Prostate gland (tissue), 2 donors: ENCODE results near the gene IPO5. TPM values are rescaled to one million over a fixed set of nuclear protein-coding genes. Genes with fewer than 3 reads are reported as not detected.

ENCODE experiments used
- DNase-seq: peaks from one replicate; pipeline ENCODE4 v3.0.0-alpha.2; 2019; ENCODE audit warnings: low spot score
- H3K27ac ChIP-seq, 2 donors: fragments of 200-600 bp; sonication (generic); 2 replicates each; pipeline ENCODE4 v1.5.1; 2017 to 2019
- H3K27me3 ChIP-seq: fragments of 200-600 bp; sonication (generic); replicated peaks from 2 replicates; pipeline ENCODE4 v1.5.1; 2019; ENCODE audit not compliant: insufficient read depth
- H3K36me3 ChIP-seq, 2 donors: fragments of 200-600 bp; sonication (generic); 1 replicate in 1 of 2; 2 replicates in 1 of 2; pipeline versions ENCODE4 v1.5.1 to v1.8.1; 2017 to 2019
- H3K4me1 ChIP-seq: fragments of 200-600 bp; sonication (generic); replicated peaks from 2 replicates; pipeline ENCODE4 v1.5.1; 2019
- H3K4me3 ChIP-seq, 2 donors: fragments of 200-600 bp; sonication (generic); 2 replicates each; pipeline ENCODE4 v1.5.1; 2017 to 2019
- H3K9me3 ChIP-seq: fragments of 200-600 bp; sonication (generic); 2 replicates; pipeline ENCODE4 v1.5.1; 2017
- POLR2A ChIP-seq: fragments of 450-650 bp; IDR thresholded peaks from one replicate; pipeline ENCODE4 v1.6.1; 2016; ENCODE audit warnings: antibody characterized with exemption, mild to moderate bottlenecking
- POLR2AphosphoS5 ChIP-seq: sonication (generic); formaldehyde crosslinking; IDR thresholded peaks from one replicate; pipeline ENCODE4 v1.6.1; 2017; ENCODE audit warnings: antibody characterized with exemption
- WGBS: methylation state at CpG from one replicate; pipeline ENCODE4 v1.1.5; 2018; 5-methylcytosine and 5-hydroxymethylcytosine counted together
- intact Hi-C: fragments of 100-400 bp; cut with DNase I; formaldehyde crosslinking; loops from one replicate; pipeline ENCODE4 v1.14.2; 2022
- total RNA-seq, 2 donors: library from RNA; depleted of rRNA; stranded (reverse); fragments of >200 nt; gene quantifications; one replicate each; pipeline ENCODE4 v1.1.0, GENCODE V29; 2016
- TF ChIP-seq, protein P1 (sequence below), 4 experiments: fragments of 200-600 bp in 2 of 4; fragments of 450-650 bp in 2 of 4; sonication (generic) in 2 of 4; IDR thresholded peaks; 1 replicate in 3 of 4; 2 replicates in 1 of 4; pipeline ENCODE4 v1.5.1; 2016 to 2019; ENCODE audit warnings: antibody characterized with exemption in 4 of 4, mild to moderate bottlenecking in 2 of 4, moderate library complexity in 2 of 4

The IPO5 gene
- total RNA-seq, 2 donors from 2014 or later: 59.4 to 117 TPM

DNA sequence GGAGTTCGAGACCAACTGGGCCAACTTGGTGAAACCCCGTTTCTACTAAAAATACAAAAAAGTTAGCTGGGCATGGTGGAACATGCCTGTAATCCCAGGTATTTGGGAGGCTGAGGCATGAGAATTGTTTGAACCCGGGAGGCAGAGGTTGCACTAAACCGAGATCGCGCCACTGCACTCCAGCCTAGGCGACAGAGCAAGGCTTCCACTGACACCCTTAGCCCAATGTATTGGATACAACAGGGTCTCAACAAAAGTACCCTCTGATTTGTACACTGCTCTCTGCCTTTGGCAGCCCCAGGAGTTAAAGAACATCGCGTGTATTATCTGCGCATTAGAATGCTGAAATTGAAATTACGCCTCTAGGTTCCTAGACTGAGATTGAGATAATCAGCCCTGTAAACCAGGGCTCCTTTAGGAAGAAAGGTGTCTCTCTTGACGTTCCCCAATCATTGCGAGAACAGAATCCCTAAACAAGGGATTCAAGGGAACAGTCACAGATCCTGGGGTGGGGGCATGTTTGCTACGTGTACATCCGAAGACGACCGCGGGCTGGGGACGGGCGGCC lies 21.9 kb downstream of the IPO5 start:
- no peak for DNase-seq
- no peaks in the 10 kb centered on the region for H3K9me3 ChIP-seq
- peak overlapping the region; percentile 91 to 94 for H3K4me3 ChIP-seq
- H3K36me3 ChIP-seq: no peaks in the 10 kb centered on the region
- intact Hi-C loops: loop anchor here (5.0 kb wide), 1 partner anchor 167 kb away; the partner anchor contains the start of gene FARP1
- peak overlapping the region; percentile 87 to 92 for H3K27ac ChIP-seq
- no peaks in the 10 kb centered on the region for H3K27me3 ChIP-seq
- H3K4me1 ChIP-seq: no peaks in the 10 kb centered on the region
- TF ChIP-seq, protein P1, sequence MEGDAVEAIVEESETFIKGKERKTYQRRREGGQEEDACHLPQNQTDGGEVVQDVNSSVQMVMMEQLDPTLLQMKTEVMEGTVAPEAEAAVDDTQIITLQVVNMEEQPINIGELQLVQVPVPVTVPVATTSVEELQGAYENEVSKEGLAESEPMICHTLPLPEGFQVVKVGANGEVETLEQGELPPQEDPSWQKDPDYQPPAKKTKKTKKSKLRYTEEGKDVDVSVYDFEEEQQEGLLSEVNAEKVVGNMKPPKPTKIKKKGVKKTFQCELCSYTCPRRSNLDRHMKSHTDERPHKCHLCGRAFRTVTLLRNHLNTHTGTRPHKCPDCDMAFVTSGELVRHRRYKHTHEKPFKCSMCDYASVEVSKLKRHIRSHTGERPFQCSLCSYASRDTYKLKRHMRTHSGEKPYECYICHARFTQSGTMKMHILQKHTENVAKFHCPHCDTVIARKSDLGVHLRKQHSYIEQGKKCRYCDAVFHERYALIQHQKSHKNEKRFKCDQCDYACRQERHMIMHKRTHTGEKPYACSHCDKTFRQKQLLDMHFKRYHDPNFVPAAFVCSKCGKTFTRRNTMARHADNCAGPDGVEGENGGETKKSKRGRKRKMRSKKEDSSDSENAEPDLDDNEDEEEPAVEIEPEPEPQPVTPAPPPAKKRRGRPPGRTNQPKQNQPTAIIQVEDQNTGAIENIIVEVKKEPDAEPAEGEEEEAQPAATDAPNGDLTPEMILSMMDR (IDR thresholded peaks at IDR 0.05): no peak
- TF ChIP-seq POLR2AphosphoS5 (no peak), POLR2A (no peak)
- WGBS: 9% methylated on average over 20 of the region's 20 CpGs

DNA sequence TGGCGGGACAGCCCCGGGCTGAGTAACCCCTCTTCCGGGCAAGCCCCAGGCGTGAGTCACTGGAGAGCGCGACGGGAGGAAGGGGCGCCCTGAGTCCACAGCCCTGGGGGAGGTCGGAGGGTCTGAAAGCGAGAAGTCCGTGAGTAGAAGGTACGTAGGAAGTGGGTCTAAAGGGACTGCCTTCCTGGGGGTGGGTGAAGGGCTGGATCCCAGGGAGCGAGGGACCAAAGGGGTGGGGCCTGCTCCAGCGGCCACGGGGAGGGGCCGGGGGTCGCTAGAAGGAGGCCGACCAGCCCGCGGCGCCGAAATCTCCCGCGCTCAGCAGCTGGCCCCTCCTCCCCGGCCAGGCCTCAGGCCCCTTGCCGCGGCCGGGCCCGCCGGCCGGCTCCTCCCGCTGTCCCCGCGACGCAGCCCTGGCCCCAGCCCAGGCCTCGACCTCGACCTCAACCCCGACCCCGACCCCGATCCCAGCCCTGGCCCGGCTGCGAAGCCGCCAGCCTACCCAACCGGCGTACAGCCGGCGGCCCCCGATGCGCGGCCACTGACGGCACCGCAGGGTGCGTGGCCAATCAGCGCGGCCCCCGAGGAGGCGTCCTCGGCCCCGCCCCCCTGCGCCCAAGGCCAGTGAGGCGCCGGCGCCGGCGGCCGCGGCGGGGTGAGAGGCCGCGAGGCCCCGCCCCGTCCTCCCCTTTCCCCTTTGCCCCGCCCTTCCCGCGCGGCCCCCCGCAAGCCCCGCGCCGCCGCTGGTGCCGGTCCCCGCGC lies 22.6 kb downstream of the IPO5 start:
- under 1% methylated on average over 51 of the region's 84 CpGs for WGBS
- Histone ChIP-seq H3K4me1 (no peaks in the 10 kb centered on the region), H3K27me3 (no peaks in the 10 kb centered on the region), H3K4me3 (peak overlapping the region; percentile 91 to 94), H3K36me3 (no peaks in the 10 kb centered on the region), H3K27ac (peak overlapping the region; percentile 87 to 92), H3K9me3 (no peaks in the 10 kb centered on the region)
- intact Hi-C loops: loop anchor here (5.0 kb wide), 1 partner anchor 166 kb away; the partner anchor contains the start of gene FARP1
- TF ChIP-seq POLR2A (peak; percentile 67), POLR2AphosphoS5 (no peak)
- TF ChIP-seq, protein P1 (IDR thresholded peaks at IDR 0.05): peak in 2 of 4 experiments; percentile 21 to 28
- DNase-seq: peak; percentile 85

DNA sequence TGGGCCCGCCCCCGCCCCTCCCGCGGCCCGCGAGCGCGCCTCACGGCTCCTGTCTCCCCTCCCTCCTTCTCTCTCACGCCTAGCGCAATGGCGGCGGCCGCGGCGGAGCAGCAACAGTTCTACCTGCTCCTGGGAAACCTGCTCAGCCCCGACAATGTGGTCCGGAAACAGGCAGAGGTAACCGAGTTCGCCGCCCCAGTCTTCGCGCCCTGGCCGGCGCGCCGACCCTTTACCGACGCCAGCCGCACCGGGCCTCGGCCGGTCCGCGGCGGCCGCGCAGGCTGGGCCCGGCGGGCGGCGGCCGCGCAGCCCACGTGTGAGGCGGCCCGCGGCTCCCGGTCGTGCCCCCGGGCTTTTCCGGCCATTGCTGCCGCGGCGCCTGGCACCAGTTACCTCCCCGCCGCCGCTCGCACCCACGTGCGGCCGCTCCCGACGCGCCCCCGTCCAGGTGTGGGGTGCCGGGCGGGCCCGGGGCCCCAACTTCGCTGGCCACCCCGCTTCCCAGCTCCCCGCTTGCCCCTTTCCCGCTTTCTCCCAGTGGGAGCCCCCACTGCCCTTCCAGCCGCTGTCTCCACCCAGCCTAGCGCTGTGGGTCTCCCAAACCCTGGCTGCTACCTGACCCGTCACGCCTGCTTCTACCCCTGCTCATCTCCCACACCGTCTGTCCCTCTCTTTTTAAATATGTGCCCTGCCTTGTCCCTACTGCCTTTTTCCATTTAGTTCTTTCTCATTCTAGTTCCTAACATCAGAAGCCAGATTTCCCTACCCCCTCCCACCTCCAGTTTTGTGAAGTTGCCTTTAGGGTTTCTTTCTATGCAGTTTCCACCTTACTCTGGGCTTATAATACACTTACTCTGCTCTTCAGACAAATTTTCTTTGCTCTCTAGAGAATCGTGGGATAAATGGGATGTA lies 23.4 kb downstream of the IPO5 start:
- under 1% methylated on average over 38 of the region's 79 CpGs for WGBS
- DNase-seq: no peak

DNA sequence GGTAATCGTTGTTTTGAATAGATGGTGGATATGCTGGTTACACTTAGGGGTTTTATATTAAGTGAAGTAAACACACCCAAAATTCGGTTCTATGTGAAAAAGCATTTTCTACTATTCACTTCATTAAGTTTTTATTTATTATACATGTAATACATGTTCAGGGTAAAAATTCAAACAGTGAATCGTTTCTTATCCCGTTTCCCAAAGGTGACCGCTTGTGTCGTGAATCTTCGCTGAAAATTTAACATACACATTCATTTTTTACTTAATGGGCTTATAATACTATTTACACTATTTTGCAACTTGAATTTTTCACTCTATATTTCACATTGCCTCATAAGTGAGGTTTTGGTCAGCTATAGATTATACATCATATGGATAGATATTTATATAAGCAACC lies 24.5 kb downstream of the IPO5 start:
- H3K36me3 ChIP-seq: no peaks in the 10 kb centered on the region
- no peak overlapping the region for H3K27ac ChIP-seq
- intact Hi-C loops: loop anchor here (5.0 kb wide), 1 partner anchor 164 kb away; the partner anchor contains the start of gene FARP1
- no peaks in the 10 kb centered on the region for H3K9me3 ChIP-seq
- no peaks in the 10 kb centered on the region for H3K4me1 ChIP-seq
- no peak overlapping the region for H3K4me3 ChIP-seq
- H3K27me3 ChIP-seq: no peaks in the 10 kb centered on the region
- 63% methylated on average over 7 of the region's 7 CpGs for WGBS
- no peak for TF ChIP-seq POLR2AphosphoS5
- TF ChIP-seq, protein P1 (IDR thresholded peaks at IDR 0.05): no peak
- no peak for TF ChIP-seq POLR2A
- no peak for DNase-seq

More for the DNA sequence above, 23.4 kb downstream of the IPO5 start:
- Histone ChIP-seq H3K4me3 (peak overlapping the region; percentile 91 to 94), H3K27ac (peak overlapping the region; percentile 87 to 92), H3K27me3 (no peaks in the 10 kb centered on the region), H3K36me3 (no peaks in the 10 kb centered on the region), H3K9me3 (no peaks in the 10 kb centered on the region), H3K4me1 (no peaks in the 10 kb centered on the region)
- no peak for TF ChIP-seq POLR2AphosphoS5
- TF ChIP-seq POLR2A: no peak
- TF ChIP-seq, protein P1 (IDR thresholded peaks at IDR 0.05): no peak
- intact Hi-C loops: loop anchor here (5.0 kb wide), 1 partner anchor 165 kb away; the partner anchor contains the start of gene FARP1
